GM23338 (cell line): ENCODE results near the gene LMF1. TPM values are rescaled to one million over a fixed set of nuclear protein-coding genes. Genes with fewer than 3 reads are reported as not detected.

ENCODE experiments used
- ATAC-seq: fragments of 200-7000 bp; cut with Tn5 transposase; 3 replicates; pipeline ENCODE4 v1.9.1; 2020
- DNase-seq: peaks from one replicate; pipeline ENCODE4 v3.0.0-alpha.2; 2015; ENCODE audit warnings: low spot score
- H2AFZ ChIP-seq: fragments of 200-600 bp; sonication (generic); 2 replicates; pipeline ENCODE4 v1.8.0; 2016; ENCODE audit warnings: antibody characterized with exemption, mild to moderate bottlenecking, moderate library complexity
- H3F3A ChIP-seq: fragments of 200-600 bp; sonication (generic); replicated peaks from 2 replicates; pipeline ENCODE4 v1.8.0; 2017; ENCODE audit warnings: antibody characterized with exemption, mixed run types, low read depth
- H3K27ac ChIP-seq: fragments of 200-600 bp; sonication (generic); 2 replicates; pipeline ENCODE4 v1.6.1; 2016; ENCODE audit warnings: low read depth
- H3K27me3 ChIP-seq: fragments of 200-600 bp; sonication (generic); 2 replicates; pipeline ENCODE4 v1.8.0; 2016; ENCODE audit warnings: mild to moderate bottlenecking, mixed run types, moderate library complexity; ENCODE audit not compliant: insufficient read depth
- H3K36me3 ChIP-seq: fragments of 200-600 bp; sonication (generic); 2 replicates; pipeline ENCODE4 v1.8.0; 2016; ENCODE audit warnings: mild to moderate bottlenecking; ENCODE audit not compliant: insufficient read depth
- H3K4me1 ChIP-seq: fragments of 200-600 bp; sonication (generic); 2 replicates; pipeline ENCODE4 v1.8.0; 2016; ENCODE audit warnings: mild to moderate bottlenecking, moderate library complexity; ENCODE audit not compliant: insufficient read depth
- H3K4me2 ChIP-seq: fragments of 200-600 bp; sonication (generic); 2 replicates; pipeline ENCODE4 v1.7.1; 2017; ENCODE audit warnings: mixed run types
- H3K4me3 ChIP-seq: fragments of 200-600 bp; sonication (generic); 2 replicates; pipeline ENCODE4 v1.6.1; 2016; ENCODE audit warnings: mixed run types
- H3K79me2 ChIP-seq: fragments of 200-600 bp; sonication (generic); replicated peaks from 2 replicates; pipeline ENCODE4 v1.8.0; 2017; ENCODE audit warnings: mild to moderate bottlenecking; ENCODE audit not compliant: insufficient read depth
- H3K9me2 ChIP-seq: fragments of 200-600 bp; sonication (generic); 2 replicates; pipeline ENCODE4 v1.8.0; 2017; ENCODE audit not compliant: insufficient read depth
- H4K20me1 ChIP-seq: fragments of 200-600 bp; sonication (generic); replicated peaks from 2 replicates; pipeline ENCODE4 v1.8.0; 2017; ENCODE audit warnings: mild to moderate bottlenecking; ENCODE audit not compliant: insufficient read depth
- H3K27ac Mint-ChIP-seq: 2 replicates; pipeline ENCODE4 v1.8.0; 2020; ENCODE audit warnings: inconsistent platforms, mild to moderate bottlenecking, moderate library complexity, mixed read lengths
- H3K27me3 Mint-ChIP-seq: 3 replicates; pipeline ENCODE4 v1.8.0; 2022; ENCODE audit warnings: low read depth, mild to moderate bottlenecking, moderate library complexity, mixed read lengths, inconsistent platforms; ENCODE audit not compliant: insufficient read depth, poor library complexity
- H3K36me3 Mint-ChIP-seq: 3 replicates; pipeline ENCODE4 v1.8.0; 2021; ENCODE audit warnings: low read depth, mild to moderate bottlenecking, inconsistent platforms, moderate library complexity, mixed read lengths
- H3K4me1 Mint-ChIP-seq: 3 replicates; pipeline ENCODE4 v1.8.0; 2020; ENCODE audit warnings: mild to moderate bottlenecking, inconsistent platforms, mixed read lengths
- H3K4me3 Mint-ChIP-seq: 3 replicates; pipeline ENCODE4 v1.8.0; 2021; ENCODE audit warnings: moderate library complexity, mild to moderate bottlenecking, inconsistent platforms, mixed read lengths
- H3K9me3 Mint-ChIP-seq: 3 replicates; pipeline ENCODE4 v1.8.0; 2020; ENCODE audit warnings: moderate library complexity, mild to moderate bottlenecking, inconsistent platforms, mixed read lengths
- CREB1 ChIP-seq: fragments of 250-450 bp; sonication (Bioruptor Pico); IDR thresholded peaks from 2 replicates; pipeline ENCODE4 v1.5.0; 2020; ENCODE audit warnings: low read depth, mild to moderate bottlenecking, moderate library complexity
- ETS1 ChIP-seq: IDR thresholded peaks from 2 replicates; pipeline ENCODE4 v1.6.1; 2016; ENCODE audit warnings: antibody characterized with exemption
- EZH2 ChIP-seq: fragments of 200-600 bp; sonication (generic); IDR thresholded peaks from one replicate; pipeline ENCODE4 v1.8.0; 2017; ENCODE audit warnings: antibody characterized with exemption, mild to moderate bottlenecking, low read depth; ENCODE audit not compliant: unreplicated experiment
- EZH2phosphoT487 ChIP-seq: fragments of 200-600 bp; sonication (generic); IDR thresholded peaks from one replicate; pipeline ENCODE4 v1.8.1; 2018; ENCODE audit warnings: antibody characterized with exemption; ENCODE audit not compliant: unreplicated experiment
- JUNB ChIP-seq: IDR thresholded peaks from one replicate; pipeline ENCODE4 v1.6.1; 2016; ENCODE audit warnings: antibody characterized with exemption; ENCODE audit not compliant: unreplicated experiment
- NANOG ChIP-seq: IDR thresholded peaks from 2 replicates; pipeline ENCODE4 v1.6.1; 2016; ENCODE audit warnings: antibody characterized with exemption, borderline replicate concordance
- POLR2AphosphoS5 ChIP-seq: IDR thresholded peaks from 2 replicates; pipeline ENCODE4 v1.6.1; 2016; ENCODE audit warnings: antibody characterized with exemption, low read depth
- REST ChIP-seq: IDR thresholded peaks from one replicate; pipeline ENCODE4 v1.6.1; 2018; ENCODE audit warnings: antibody characterized with exemption; ENCODE audit not compliant: unreplicated experiment
- STAT1 ChIP-seq: IDR thresholded peaks from one replicate; pipeline ENCODE4 v1.6.1; 2016; ENCODE audit warnings: antibody characterized with exemption; ENCODE audit not compliant: unreplicated experiment
- ZNF114 ChIP-seq: fragments of 250-450 bp; sonication (Bioruptor Pico); IDR thresholded peaks from 2 replicates; pipeline ENCODE4 v1.5.0; 2020; ENCODE audit warnings: mild to moderate bottlenecking, moderate library complexity
- ZNF331 ChIP-seq: fragments of 250-450 bp; sonication (Bioruptor Pico); IDR thresholded peaks from 2 replicates; pipeline ENCODE4 v1.5.0; 2020; ENCODE audit warnings: low read depth, mild to moderate bottlenecking, moderate library complexity
- ZNF462 ChIP-seq: fragments of 250-450 bp; sonication (Bioruptor Pico); IDR thresholded peaks from 2 replicates; pipeline ENCODE4 v1.5.0; 2020; ENCODE audit warnings: mild to moderate bottlenecking, moderate library complexity
- polyA plus RNA-seq: library from polyadenylated mRNA; unstranded; fragments of >200 nt; fragmentation: Nextera tagmentation; extraction: Ambion mirVana; gene quantifications from 2 replicates; pipeline ENCODE4 v1.2.1, GENCODE V29; 2016
- total RNA-seq: library from RNA; depleted of rRNA; stranded (reverse); fragments of >200 nt; shearing (Covaris generic); gene quantifications from 2 replicates; pipeline ENCODE4 v1.2.3, GENCODE V29; 2014
- TF ChIP-seq, protein P1 (sequence below), 2 experiments: fragments of 200-600 bp in 1 of 2; sonication (generic) in 1 of 2; conservative IDR thresholded peaks; 2 replicates each; pipeline versions ENCODE4 v1.5.1 to v1.6.1; 2016 to 2017; ENCODE audit warnings: antibody characterized with exemption in 2 of 2, low read depth in 2 of 2, mild to moderate bottlenecking in 2 of 2, moderate library complexity in 1 of 2

Gene LMF1
- total and polyA plus RNA-seq, 2 experiments from 2014 or later, result 4.2 to 10.1 TPM

GRCh38 chr16:884232-884631 is 86.6 kb downstream of the LMF1 start:
- TF ChIP-seq JUNB (no peak), EZH2phosphoT487 (no peak), ZNF462 (CRISPR knock-in tag) (no peak), STAT1 (no peak), ZNF114 (CRISPR knock-in tag) (no peak), EZH2 (no peak), ETS1 (no peak), POLR2AphosphoS5 (no peak), CREB1 (CRISPR knock-in tag) (no peak), ZNF331 (CRISPR knock-in tag) (no peak), NANOG (no peak), REST (no peak)
- TF ChIP-seq, protein P1, sequence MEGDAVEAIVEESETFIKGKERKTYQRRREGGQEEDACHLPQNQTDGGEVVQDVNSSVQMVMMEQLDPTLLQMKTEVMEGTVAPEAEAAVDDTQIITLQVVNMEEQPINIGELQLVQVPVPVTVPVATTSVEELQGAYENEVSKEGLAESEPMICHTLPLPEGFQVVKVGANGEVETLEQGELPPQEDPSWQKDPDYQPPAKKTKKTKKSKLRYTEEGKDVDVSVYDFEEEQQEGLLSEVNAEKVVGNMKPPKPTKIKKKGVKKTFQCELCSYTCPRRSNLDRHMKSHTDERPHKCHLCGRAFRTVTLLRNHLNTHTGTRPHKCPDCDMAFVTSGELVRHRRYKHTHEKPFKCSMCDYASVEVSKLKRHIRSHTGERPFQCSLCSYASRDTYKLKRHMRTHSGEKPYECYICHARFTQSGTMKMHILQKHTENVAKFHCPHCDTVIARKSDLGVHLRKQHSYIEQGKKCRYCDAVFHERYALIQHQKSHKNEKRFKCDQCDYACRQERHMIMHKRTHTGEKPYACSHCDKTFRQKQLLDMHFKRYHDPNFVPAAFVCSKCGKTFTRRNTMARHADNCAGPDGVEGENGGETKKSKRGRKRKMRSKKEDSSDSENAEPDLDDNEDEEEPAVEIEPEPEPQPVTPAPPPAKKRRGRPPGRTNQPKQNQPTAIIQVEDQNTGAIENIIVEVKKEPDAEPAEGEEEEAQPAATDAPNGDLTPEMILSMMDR (conservative IDR thresholded peaks at IDR 0.05; ENCODE audit: low read depth in 2 of 2), result no peak
- peaks cover 12% of the 10 kb centered on the region for H3K27me3 Mint-ChIP-seq
- no peak for ATAC-seq

More at GRCh38 chr16:884232-884631, 86.6 kb downstream of the LMF1 start:
- Histone ChIP-seq H3K4me3 (no peak overlapping the region), H3K79me2 (no peaks in the 10 kb centered on the region), H3F3A (0 out of 2 replicates have a peak, but pooled peaks cover 13% of the 10 kb centered on the region), H3K9me2 (no peaks in the 10 kb centered on the region), H3K4me2 (no peak overlapping the region), H2AFZ (no peak overlapping the region), H3K4me1 (peaks cover 4% of the 10 kb centered on the region; the same call in 1 of the 2 replicates), H3K27ac (no peak overlapping the region), H4K20me1 (no peaks in the 10 kb centered on the region), H3K27me3 (no peaks in the 10 kb centered on the region; the same call in 1 of the 2 replicates), H3K36me3 (no peaks in the 10 kb centered on the region)
- DNase-seq, result no peak
- Mint-ChIP-seq H3K9me3 (no peaks in the 10 kb centered on the region; the same call in 2 of the 3 replicates), H3K4me3 (no peak overlapping the region), H3K27ac (no peak overlapping the region), H3K36me3 (no peaks in the 10 kb centered on the region), H3K4me1 (peaks cover 4% of the 10 kb centered on the region; the same call in 2 of the 3 replicates)
